ENCODE data around the gene WDR82.

The WDR82 gene

GRCh38 chr3:52278510-52279069 lies at the start of gene WDR82:
WDR82 (minus strand) TSS chr3:52278649; CDS start chr3:52278361, 288 bp downstream.
- peak; percentile 93 for DNase-seq (ENCODE audit: low read depth)

GRCh38 chr3:52327486-52328290 lies 49.2 kb upstream of the WDR82 start:
- DNase-seq (ENCODE audit: low read depth), result no peak

- no peak for DNase-seq (ENCODE audit: low read depth)
Observed at GRCh38 chr3:52326976-52327375, 48.5 kb upstream of the WDR82 start.

GRCh38 chr3:52325686-52326085 lies 47.2 kb upstream of the WDR82 start:
- DNase-seq (ENCODE audit: low read depth), result no peak

GRCh38 chr3:52324676-52325075 lies 46.2 kb upstream of the WDR82 start:
- DNase-seq (ENCODE audit: low read depth), result no peak

GRCh38 chr3:52323526-52324295 lies 45.3 kb upstream of the WDR82 start:
- DNase-seq (ENCODE audit: low read depth), result no peak

- no peak for DNase-seq (ENCODE audit: low read depth)
Observed at GRCh38 chr3:52322466-52322865, 44.0 kb upstream of the WDR82 start.

GRCh38 chr3:52321481-52321880 lies 43.0 kb upstream of the WDR82 start:
- DNase-seq (ENCODE audit: low read depth), result no peak

- no peak for DNase-seq (ENCODE audit: low read depth)
Observed at GRCh38 chr3:52319921-52320595, 41.6 kb upstream of the WDR82 start.

- DNase-seq (ENCODE audit: low read depth), result no peak
Observed at GRCh38 chr3:52318186-52318816, 39.9 kb upstream of the WDR82 start.

- peak; percentile 48 for DNase-seq (ENCODE audit: low read depth)
Observed at GRCh38 chr3:52317208-52318000, 39.0 kb upstream of the WDR82 start.

- no peak for DNase-seq (ENCODE audit: low read depth)
Observed at GRCh38 chr3:52315977-52316764, 37.7 kb upstream of the WDR82 start, which contains the start of gene DNAH1. DNAH1 (plus strand) TSS chr3:52316319; CDS start chr3:52322443, 6,124 bp downstream.

GRCh38 chr3:52315006-52315405 lies 36.6 kb upstream of the WDR82 start:
- no peak for DNase-seq (ENCODE audit: low read depth)

- DNase-seq (ENCODE audit: low read depth), result no peak
Observed at GRCh38 chr3:52314489-52314888, 36.0 kb upstream of the WDR82 start.

GRCh38 chr3:52313774-52314188 lies 35.3 kb upstream of the WDR82 start:
- peak; percentile 76 for DNase-seq (ENCODE audit: low read depth)

- no peak for DNase-seq (ENCODE audit: low read depth)
Observed at GRCh38 chr3:52313188-52313773, 34.8 kb upstream of the WDR82 start.

GRCh38 chr3:52311576-52312119 lies 33.2 kb upstream of the WDR82 start:
- DNase-seq (ENCODE audit: low read depth), result no peak

GRCh38 chr3:52310861-52311575 lies 32.6 kb upstream of the WDR82 start:
- DNase-seq (ENCODE audit: low read depth), result peak; percentile 63

GRCh38 chr3:52308308-52308707 lies 29.9 kb upstream of the WDR82 start:
- DNase-seq (ENCODE audit: low read depth), result no peak

Measured in iris pigment epithelial cell (primary cell).